T-helper 22 cell (primary cell): Measurements from ENCODE around the gene MAPK1IP1L.
A peak's percentile ranks its signal among the peaks of the same experiment; 100 is the strongest.

ENCODE experiments used
- DNase-seq: peaks from one replicate; pipeline ENCODE4 v3.0.0-alpha.2; 2020; ENCODE audit warnings: low read depth

Gene MAPK1IP1L

DNA sequence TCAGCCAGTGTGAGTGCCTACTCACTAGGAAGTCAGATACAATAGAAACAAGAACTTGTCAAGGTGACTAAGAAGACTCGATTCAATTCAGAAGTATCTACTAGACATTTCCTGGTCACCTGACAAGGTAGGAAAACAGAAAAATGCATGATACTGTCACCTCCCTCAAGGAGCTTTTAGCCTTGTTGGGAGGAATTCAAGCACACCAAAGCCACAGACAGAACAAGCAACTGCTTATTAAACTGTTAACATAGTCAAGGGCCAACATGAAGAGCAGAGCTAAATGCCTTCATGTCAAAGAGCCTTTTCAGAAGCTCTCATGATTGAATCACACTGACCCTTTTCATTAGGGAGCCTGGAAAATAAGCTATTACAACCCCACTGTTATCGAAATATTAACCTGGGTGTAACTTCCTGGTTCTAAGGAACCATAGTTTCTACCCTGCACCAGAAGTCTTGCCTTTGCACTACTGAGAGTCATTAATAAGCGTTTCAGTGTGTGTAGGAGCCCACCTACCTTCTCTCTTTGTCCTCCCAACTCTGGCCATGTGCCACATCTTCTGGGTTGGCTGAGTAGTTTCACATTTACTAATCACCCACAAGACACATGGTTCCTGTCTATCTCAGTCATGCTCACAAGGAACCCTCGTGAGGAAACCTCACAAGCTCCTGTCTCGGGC, 46.6 kb downstream of the MAPK1IP1L start:
- DNase-seq, result peak; percentile 11

DNA sequence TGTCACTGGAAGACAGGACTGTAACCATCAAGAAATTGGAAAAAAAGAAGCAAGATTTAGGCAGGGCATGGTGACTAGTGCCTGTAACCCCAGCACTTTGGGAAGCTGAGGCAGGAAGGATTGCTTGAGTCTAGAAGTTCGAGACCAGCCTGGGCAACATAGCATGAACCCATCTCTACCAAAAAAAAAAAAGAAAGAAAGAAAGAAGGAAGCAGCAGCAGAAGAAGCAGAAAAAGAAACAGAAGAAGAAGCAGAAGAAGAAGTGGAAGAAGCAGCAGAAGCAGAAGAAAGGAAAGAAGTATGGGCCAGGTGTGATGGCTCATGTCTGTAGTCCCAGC, 47.1 kb downstream of the MAPK1IP1L start:
- no peak for DNase-seq

DNA sequence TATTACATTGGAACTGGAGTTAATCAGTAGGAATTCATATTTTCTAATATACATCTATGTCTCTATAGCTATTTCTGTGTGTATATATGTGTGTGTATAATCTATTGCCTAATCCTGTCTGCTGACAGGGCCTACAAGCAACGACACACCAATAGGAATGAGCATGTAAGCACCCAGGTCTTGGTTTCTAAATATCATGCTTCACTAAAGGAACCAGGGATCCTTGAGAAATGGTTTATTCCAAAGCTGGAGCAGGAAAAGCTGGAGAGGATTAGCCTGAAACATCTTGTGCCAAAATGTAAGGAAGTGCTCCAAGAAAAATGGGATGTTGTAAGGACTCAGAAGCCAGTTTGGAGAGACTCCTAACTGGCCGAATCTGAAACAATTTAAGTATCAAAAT, 48.3 kb downstream of the MAPK1IP1L start:
- DNase-seq, result no peak

DNA sequence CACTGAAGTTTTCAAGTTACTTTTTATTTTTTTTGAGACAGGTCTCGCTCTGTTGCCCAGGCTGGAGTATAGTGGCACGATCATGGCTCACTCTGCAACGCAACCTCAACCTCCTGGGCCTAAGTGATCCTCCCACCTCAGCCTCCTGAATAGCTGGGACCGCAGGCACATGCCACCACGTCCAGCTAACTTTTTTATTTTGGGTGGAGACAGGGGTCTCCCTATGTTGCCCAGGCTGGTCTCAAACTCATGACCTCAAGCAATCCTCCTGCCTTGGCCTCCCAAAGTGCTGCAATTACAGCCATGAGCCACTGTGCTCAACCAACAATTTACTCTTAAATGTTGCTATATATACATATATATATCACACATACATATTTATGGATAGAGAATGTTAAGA, 50.3 kb downstream of the MAPK1IP1L start:
- no peak for DNase-seq

DNA sequence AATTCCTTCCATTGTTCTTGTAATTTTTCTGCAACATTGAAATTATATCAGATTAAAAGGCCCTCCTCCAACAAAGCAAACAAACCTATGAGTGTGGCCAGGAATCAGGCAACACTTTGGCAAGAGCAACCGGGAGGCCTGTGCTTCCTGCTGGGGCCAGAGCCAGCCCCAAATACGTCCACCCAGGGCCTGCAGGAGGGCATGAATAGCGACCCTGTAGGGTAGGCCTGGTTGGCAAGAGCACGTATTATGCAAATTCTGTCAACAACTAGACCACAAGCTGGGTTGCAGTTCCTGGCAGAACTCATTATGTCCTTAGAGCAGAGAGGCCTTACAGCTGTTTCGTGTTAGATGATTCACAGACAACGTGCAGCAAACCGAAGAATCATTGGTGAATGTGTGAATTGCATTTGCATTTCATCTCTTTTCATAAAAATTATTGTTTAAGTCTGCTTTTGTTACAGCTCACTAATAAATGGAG, 50.7 kb downstream of the MAPK1IP1L start:
- peak; percentile 26 for DNase-seq

DNA sequence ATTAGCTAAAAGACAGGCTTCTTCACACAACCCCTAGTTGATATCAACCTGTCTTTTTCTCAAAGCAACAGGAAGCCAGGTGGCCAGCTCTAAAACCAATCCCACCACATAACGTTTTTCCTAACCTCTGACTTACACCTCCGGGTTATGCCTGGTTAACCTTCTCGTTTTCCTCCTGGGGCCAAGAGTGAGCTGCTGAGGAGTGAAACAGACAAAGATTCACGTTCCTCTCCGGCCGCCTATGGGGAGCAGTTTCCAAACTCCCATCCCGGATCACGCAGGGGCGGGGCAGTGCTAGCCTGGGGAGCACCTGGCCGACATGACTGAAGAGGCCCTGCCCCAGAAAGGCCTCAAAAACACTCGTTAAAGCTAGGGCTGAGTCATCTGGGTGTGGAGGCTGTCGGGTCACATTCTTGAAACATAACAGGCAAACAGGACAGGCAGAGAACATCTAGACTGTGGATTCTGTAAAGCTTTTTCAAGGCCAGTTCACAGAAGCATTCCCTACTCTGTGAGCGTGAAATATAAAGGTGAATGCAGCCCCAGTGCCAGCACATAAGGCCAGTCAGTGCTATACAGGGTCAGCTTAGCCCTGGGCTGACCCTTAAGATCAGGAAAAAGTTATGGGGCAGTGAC, 51.7 kb downstream of the MAPK1IP1L start:
- peak; percentile 52 for DNase-seq

DNA sequence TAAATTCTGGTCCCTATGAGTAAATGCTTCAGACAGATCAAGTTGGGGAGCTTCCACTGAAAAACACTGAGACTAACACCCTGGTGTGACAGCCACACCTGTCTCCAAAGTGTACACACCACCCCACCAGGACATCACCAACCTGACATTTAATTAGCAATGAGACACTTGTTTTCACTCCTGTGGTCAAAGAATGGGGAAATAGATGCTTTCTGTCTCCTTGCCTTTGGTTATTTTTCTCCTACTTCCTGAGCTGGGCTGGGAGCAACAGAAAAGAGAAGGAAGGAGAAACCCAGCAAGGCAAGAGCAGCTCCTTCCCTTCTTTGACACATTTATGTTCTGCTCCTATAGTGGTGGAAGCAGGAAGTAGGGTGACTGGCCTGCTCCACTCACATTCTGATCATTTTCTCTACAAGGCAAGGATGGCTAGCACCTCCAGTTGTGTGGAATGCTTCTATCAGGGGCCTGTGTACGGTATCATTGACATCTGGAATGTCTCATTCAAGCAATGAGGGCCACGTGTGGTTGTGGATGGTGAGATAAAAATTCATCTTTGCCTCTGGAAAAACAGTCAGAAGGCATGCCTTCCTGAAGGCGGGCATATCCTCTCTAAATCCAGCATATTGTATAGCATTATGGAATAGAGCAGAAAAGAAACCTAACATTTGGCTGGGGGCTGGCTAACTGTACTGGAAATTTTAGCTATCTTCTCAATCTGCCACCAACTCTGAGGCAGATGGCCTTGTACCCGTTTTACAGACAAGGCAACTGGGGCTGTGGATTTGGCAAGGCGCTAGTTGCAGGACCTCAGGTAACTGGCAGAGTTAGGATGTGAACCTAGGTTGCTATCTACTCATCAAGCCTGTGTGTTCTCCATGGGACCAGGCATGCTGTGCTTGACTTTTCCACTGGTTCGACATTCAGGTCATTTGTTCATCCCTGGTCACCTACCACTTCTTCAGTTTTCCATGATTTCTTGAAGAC, 52.8 kb downstream of the MAPK1IP1L start:
- no peak for DNase-seq

DNA sequence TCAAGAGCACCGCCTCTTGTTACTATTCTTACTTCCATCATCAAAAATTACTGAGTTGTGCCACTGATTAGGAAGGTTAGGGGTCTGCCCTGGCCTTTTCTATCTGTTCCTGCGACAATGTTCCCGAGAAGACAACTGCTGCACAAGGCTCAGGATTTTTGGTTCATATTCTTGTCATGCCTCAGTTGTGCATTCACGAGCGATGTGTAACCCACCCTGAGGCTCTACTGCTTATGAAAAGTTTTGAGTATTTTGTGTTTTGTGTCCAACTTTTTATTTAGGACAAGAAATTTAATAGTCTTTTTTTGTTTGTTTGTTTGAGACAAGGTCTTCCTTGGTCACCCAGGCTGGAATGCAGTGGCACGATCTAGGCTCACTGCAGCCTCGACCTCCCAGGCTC, 54.5 kb downstream of the MAPK1IP1L start:
- no peak for DNase-seq

DNA sequence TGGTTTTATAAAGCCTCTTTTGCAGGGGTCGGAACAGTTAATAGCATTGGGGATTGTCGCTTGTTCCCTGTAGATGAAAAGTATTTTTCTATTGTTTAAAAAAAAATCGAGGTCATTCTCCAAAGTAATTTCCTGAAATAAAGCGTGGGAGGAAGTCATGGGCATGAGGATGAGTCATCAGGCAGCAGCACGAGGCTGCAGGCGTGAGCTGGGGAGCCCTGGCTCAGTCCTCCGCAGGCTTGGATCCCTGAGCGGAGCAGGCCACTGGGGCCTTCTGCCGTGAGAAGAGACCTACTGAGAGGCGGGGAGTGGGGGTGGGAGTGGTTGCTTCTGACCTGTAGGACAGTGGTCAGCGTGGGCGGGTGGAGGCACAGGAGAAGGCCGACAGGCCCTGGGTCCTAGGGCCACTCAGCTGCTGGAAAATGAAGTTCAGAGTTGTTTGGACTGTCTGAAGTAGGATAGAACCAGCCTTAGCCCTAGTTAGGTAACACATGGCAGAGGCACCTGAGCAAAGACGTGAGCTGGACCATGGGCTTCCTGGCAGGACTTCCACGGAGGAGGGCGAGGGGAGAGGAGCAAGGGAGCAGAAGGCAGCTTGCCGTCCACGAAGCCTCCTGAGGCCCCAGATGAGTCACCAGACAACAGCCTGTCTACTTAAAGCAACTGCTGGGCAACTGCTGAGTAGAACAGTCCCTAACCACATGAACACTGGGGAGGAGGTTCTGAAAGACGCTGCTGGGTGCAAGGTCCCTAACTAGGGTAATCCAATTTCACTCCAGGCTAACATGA, 56.5 kb downstream of the MAPK1IP1L start:
- peak; percentile 55 for DNase-seq

DNA sequence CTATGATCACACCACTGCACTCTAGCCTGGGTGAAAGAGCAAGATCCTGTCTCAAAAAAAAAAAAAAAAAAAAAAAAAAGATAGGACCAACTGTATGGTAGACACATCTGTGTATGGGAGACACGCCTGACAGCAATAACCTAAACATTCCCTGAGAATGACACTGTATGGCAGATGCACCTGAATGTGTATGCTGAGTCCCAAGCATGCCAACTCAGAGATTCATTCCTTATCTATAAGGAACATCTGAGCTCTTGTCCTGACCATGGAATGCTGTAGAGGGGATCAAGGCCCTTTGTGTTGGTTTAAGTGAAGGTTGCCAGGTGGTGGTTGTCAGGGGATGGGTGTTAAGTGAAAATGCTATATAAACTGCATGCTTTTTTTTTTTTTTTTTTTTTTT, 58.4 kb downstream of the MAPK1IP1L start:
- DNase-seq, result no peak

DNA sequence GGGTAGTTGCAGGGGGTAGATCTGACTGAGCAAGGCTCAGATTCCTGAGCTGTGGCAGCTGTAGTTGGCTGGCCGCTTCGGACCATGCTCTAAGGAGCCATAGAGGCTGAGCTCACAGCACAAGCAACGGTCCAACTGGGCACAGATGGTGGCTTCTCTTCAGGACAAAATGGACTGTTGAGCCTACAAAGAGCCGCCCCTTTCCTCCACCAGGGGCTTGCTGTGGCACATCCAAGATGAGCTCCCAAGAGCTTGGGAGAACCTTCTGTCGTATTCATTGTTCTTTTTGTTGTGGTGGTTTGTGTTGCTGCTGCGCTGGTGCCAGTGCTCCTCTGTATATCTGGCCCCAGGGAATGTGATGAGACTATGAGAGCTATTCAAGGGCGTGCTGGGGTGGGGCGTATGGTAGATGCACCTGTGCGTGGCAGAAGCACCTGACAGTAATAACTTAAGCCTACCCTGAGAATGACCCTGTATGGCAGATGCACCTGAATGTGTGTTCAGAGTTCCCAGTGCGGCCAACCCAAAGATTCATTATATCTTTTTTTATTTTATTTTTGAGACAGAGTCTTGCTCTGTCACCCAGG, 59.8 kb downstream of the MAPK1IP1L start:
- no peak for DNase-seq

DNA sequence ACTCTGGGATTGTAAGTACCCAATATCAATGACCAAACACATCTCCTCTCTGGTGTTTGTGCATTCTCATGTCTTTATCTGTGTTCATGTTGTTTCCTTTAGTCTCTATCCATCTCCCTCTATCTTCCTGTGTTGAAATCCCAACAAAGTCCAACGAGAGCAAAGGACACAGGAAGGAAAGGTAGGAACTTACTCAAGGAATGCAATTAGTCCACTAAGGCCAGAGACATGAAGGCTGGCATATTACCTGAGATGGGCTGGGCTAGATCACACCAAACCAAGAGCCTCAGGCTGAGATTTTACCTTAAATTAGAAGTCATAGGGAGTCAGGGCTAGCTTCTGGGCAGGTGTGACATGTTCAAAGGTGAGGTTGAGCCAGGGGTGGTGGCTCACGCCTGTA, 63.3 kb downstream of the MAPK1IP1L start:
- no peak for DNase-seq

DNA sequence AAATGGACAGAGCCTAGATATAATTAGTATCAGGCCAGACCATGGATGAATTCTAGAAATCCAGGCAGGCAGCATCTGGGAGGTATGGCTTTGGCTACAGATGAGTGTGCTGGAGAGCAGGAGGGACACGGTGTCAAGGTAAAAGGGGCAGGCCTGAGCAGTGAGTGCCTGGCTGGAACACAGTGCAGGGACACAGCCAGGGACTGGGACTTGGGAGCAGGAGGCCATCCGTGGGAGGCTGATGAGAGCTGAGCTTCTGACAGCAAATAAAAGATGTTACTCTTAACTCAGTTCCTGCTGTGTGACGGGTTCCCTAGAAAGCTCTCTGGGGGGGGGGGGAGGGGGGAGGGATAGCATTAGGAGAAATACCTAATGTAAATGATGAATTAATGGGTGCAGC, 64.0 kb downstream of the MAPK1IP1L start:
- no peak for DNase-seq

DNA sequence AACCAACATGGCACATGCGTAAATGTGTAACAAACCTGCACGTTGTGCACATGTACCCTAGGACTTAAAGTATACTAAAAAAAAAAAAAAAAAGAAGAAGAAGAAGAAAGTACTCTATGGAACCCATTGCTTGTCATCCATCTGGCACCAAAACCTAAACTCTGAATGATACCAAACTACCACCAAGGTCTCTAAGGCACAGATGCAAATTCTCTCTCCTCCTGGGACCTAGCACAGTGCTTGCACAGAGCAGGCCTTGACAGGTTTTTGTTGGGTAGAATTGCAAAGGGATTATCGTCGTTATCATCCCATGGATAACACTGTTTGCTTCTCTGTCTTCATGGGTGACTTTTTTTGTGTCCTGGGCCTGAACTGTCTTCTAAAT, 64.4 kb downstream of the MAPK1IP1L start:
- DNase-seq, result no peak

DNA sequence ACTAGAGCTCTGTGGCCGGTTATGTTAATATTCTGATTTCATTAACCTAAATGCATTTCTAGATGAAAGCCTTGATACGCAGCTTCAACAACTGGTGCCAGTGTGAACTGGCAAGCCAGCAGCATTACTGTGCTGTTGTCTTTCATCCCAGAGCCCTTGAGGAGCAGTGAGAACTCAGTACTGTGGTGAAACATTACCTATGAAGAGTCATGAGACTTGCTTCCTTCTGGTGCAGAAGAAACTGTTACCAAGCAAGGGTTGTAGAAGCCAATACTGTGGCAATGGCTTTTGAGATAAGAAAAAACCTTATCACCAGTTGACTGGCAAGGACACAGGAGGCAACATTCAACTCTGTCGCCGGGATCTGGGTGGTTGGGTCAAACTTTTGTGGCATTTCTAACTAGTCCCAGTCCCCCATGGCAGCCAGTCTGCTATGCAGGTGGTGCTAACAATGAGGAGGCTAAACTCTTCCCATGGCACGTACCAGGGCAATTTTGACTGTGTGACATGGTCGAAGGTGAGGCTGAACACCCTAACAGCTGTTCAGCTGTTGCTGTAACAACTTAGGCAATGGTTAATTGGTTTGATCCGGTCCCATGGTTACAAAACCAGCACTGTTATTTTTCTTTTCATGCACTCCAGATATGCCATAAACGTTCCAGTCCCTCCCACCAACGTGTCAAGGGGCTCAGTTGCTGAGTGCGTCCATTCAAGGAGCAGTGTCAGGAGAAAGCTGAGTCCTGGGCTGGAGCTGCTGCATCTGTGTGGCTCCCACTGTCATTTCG, 65.0 kb downstream of the MAPK1IP1L start:
- DNase-seq, result no peak

DNA sequence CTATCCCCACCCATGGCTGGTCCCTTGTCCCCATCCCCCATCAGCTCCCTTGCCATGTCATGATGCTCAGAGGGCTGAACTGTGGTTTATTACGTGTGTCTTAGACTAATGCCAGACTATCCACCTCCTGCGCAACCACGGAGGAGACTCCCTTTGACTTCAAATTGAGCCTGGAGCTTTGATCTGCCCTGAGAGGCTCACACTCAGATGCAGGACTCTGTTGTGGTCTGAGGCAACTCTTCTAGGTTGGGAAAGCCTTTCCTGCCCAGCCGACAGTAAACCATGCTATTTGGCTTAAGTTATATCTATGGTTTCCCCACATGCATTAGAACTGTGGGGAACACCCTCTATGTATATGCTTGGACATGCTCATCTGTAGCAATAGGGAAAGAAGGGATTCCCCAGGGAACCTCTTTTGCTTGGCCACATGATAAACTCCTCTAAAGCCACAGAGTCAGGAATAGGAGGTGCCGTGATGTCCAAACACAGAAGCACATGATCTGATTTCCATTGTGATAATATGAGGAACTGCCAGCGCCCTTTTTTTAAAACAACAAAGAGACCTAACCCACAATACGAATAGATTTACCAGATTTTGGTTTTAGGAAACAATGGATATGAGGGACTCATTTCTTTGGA, 66.5 kb downstream of the MAPK1IP1L start:
- DNase-seq, result no peak

DNA sequence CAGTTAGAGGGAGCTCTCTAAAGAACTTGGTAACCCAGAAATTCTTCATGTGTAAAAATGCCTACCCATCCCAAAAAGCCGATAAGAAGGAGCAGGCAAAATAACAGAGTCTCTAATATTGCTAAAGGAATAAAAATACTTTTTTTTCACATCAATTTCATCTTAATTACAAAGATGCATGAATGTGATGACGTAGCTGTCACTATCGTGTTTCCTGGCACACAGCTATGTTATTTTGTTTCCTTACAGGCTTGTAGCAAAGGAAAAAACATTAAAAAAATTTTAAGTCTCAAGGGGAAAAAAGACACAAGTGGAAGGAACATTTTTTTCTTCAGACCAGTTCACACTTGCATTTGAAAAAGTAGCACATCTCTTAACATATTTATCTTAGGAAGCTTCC, 67.3 kb downstream of the MAPK1IP1L start:
- DNase-seq, result no peak
